Testis (tissue), 3 donors: ENCODE measurements around the gene HSH2D. TPM values are rescaled to one million over a fixed set of nuclear protein-coding genes. Genes with fewer than 3 reads are reported as not detected.
A peak's percentile ranks its signal among the peaks of the same experiment; 100 is the strongest.

Experiments used
- DNase-seq: peaks from one replicate; pipeline ENCODE4 v3.0.0-alpha.2; 2019
- H3K27ac ChIP-seq, 2 donors: fragments of 200-600 bp; sonication (generic); one replicate each; pipeline ENCODE4 v1.5.1; 2019
- H3K27me3 ChIP-seq: fragments of 200-600 bp; sonication (generic); one replicate; pipeline ENCODE4 v1.5.1; 2019
- H3K36me3 ChIP-seq: fragments of 200-600 bp; sonication (generic); one replicate; pipeline ENCODE4 v1.5.1; 2017; ENCODE audit warnings: low read depth; ENCODE audit errors: missing control alignments
- H3K4me1 ChIP-seq: fragments of 200-600 bp; sonication (generic); one replicate; pipeline ENCODE4 v1.5.1; 2019
- H3K4me3 ChIP-seq, 2 donors: fragments of 200-600 bp; sonication (generic); one replicate each; pipeline ENCODE4 v1.5.1; 2017 to 2019
- H3K9me3 ChIP-seq: fragments of 200-600 bp; sonication (generic); one replicate; pipeline ENCODE4 v1.5.1; 2017
- CTCF ChIP-seq, 3 experiments: fragments of 450-650 bp in 2 of 3; fragments of 200-600 bp in 1 of 3; sonication (generic) in 1 of 3; IDR thresholded peaks; one replicate each; pipeline ENCODE4 v1.5.1; 2016 to 2019; ENCODE audit warnings: antibody characterized with exemption in 3 of 3, mild to moderate bottlenecking in 2 of 3, moderate library complexity in 1 of 3
- POLR2A ChIP-seq: fragments of 450-650 bp; IDR thresholded peaks from one replicate; pipeline ENCODE4 v1.6.1; 2017; ENCODE audit warnings: antibody characterized with exemption, mild to moderate bottlenecking, moderate library complexity
- WGBS, 2 donors: methylation state at CpG; one replicate each; pipeline ENCODE4 v1.1.5; 2018; 5-methylcytosine and 5-hydroxymethylcytosine counted together
- intact Hi-C: fragments of 100-400 bp; cut with DNase I; formaldehyde crosslinking; loops from one replicate; pipeline ENCODE4 v1.15.1; 2023; ENCODE audit warnings: low total_unique reads
- polyA plus RNA-seq: library from polyadenylated mRNA; stranded (reverse); fragments of 350-450 nt; fragmentation: Illumina TruSeq; extraction: RNeasy Lipid Tissue Mini Kit (QIAGEN cat#74804); gene quantifications from one replicate; pipeline ENCODE4 v1.2.3, GENCODE V29; 2014; ENCODE audit warnings: low read depth, low replicate concordance; ENCODE audit not compliant: insufficient read depth
- total RNA-seq, 2 donors: library from RNA; depleted of rRNA; stranded (reverse); fragments of >200 nt; gene quantifications; one replicate each; pipeline ENCODE4 v1.2.3, GENCODE V29; 2016

Gene HSH2D
- total and polyA plus RNA-seq, 3 donors from 2014 or later: 0.55 to 1.6 (median 0.68) TPM

DNA sequence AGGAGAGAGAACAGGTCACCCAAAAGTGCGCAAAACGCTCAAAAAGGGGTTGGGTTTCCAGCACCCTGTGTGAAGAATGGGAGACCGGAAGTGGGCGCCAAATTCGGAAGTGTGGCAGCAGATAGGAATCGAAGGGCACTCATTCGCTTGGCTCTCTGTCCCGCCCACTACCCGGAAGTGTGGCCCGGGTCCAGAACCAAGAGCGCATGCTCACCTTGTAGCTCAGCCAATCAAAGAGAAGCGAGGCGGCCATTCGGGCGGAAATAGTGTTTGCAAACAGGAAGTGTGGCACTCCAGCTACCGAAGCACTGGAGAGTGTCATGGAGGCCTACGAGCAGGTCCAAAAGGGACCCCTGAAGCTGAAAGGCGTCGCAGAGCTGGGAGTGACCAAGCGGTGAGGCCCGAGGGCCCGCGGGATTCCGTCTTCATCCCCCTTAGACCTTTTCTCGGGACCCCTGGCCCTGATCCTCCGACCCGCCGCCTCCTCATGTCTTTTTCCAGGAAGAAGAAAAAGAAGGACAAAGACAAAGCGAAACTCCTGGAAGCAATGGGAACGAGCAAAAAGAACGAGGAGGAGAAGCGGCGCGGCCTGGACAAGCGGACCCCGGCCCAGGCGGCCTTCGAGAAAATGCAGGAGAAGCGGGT, 41.8 kb downstream of the HSH2D start, which contains the start of gene FAM32A:
Gene FAM32A (plus strand): TSS at position 288 of the 645 bp plus-strand sequence. CDS start 33 bp downstream, at position 321.
- H3K4me3 ChIP-seq: peak within 1 kb of the TSS; percentile 82 to 92
- H3K36me3 ChIP-seq: no peaks in the 10 kb centered on the region
- H3K27me3 ChIP-seq: no peaks in the 10 kb centered on the region
- intact Hi-C loops: loop anchor here (10.0 kb wide), 1 partner anchor 70 kb away; the partner anchor contains the start of gene RAB8A
- H3K9me3 ChIP-seq: no peaks in the 10 kb centered on the region
- H3K27ac ChIP-seq: peak within 1 kb of the TSS; percentile 46 to 75
- TF ChIP-seq POLR2A (no peak), CTCF (IDR thresholded peaks at IDR 0.05) (peak in 2 of 3 experiments; percentile 8 to 29)
- H3K4me1 ChIP-seq: peaks cover 6% of the 10 kb centered on the region
- 0 to 1% methylated on average over 31 to 39 of the region's 39 CpGs for WGBS, 2 donors
- peak; percentile 98 for DNase-seq

DNA sequence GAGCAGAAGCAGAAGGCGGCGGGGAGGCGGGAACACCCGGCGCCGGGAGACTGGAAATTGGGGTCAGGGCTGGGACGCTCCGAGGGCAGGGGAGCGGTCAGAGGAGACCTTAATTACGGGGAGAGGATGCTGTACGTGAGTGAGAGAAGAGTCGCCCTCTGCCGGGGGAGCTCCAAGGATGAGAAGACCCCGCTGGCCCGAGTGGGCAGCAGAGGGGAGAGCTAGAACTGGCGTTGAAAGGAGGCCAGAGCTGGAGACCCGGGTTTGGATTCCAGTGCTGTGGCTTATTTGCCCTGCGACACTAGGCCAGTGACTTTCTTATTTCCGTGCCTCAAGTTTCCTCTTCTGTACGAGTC, 42.3 kb downstream of the HSH2D start:
- peak overlapping the region; percentile 82 to 92 for H3K4me3 ChIP-seq
- no peaks in the 10 kb centered on the region for H3K9me3 ChIP-seq
- peak; percentile 72 for DNase-seq
- H3K4me1 ChIP-seq: peaks cover 6% of the 10 kb centered on the region
- intact Hi-C loops: loop anchor here (10.0 kb wide), 1 partner anchor 71 kb away; the partner anchor contains the start of gene RAB8A
- no peaks in the 10 kb centered on the region for H3K27me3 ChIP-seq
- WGBS, 2 donors: 0 to 1% methylated on average over 20 of the region's 20 CpGs
- no peaks in the 10 kb centered on the region for H3K36me3 ChIP-seq
- no peak for TF ChIP-seq CTCF (IDR thresholded peaks at IDR 0.05)
- TF ChIP-seq POLR2A: no peak
- H3K27ac ChIP-seq: peak overlapping the region; percentile 46 to 75

- Histone ChIP-seq H3K4me1 (peaks cover 6% of the 10 kb centered on the region), H3K27ac (no peak overlapping the region), H3K27me3 (no peaks in the 10 kb centered on the region), H3K36me3 (no peaks in the 10 kb centered on the region), H3K4me3 (no peak overlapping the region), H3K9me3 (no peaks in the 10 kb centered on the region)
- WGBS, 2 donors: 94 to 96% methylated on average over 2 to 3 of the region's 3 CpGs
- no peak for DNase-seq
- no peak for TF ChIP-seq POLR2A
- no peak for TF ChIP-seq CTCF (IDR thresholded peaks at IDR 0.05)
- intact Hi-C loops: loop anchor here (10.0 kb wide), 1 partner anchor 74 kb away; the partner anchor contains the start of gene RAB8A
Measured at GRCh38 chr19:16188521-16188920, 45.0 kb downstream of the HSH2D start.

DNA sequence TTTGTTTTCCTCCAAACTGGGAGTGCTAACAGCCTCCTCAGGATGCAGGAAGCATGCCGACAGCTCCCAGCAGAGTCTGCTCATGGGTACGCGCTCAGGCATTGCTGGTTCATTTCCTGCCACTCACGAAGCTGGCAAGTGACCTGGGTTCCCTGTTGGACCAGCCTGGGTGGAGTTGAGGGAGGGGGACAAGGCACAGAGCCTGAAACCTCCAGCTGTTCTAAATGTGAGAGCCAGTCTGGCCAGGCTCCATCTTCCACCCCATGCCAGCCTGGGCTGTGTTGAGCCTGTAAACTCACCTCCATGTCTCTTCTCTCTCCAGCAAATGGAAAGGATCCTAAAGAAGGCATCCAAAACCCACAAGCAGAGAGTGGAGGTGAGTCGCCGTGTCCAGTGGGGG, 46.7 kb downstream of the HSH2D start:
- Histone ChIP-seq H3K9me3 (no peaks in the 10 kb centered on the region), H3K4me3 (no peak overlapping the region), H3K36me3 (no peaks in the 10 kb centered on the region), H3K4me1 (peaks cover 6% of the 10 kb centered on the region), H3K27me3 (no peaks in the 10 kb centered on the region), H3K27ac (no peak overlapping the region)
- TF ChIP-seq CTCF (IDR thresholded peaks at IDR 0.05) (no peak), POLR2A (no peak)
- DNase-seq: no peak
- intact Hi-C loops: no loop called here
- 78 to 89% methylated on average over 6 of the region's 6 CpGs for WGBS, 2 donors

DNA sequence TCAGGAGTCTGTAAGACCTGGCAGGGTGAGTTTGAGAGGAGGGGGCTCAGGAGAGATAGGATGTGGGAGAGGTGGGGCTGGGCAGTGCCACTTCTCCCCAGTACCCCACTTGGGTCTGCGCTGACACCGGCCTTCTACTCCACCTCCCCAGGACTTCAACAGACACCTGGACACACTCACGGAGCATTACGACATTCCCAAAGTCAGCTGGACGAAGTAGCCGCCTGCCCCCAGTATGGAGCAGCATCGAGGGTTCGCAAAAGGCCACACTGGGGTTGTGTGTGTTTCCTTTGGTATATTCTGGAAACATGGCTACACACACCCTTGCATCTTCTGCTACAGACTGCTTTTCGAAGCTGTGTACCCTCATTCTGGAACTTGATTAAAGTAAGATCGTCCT, 47.3 kb downstream of the HSH2D start:
- no peak overlapping the region for H3K4me3 ChIP-seq
- H3K9me3 ChIP-seq: no peaks in the 10 kb centered on the region
- H3K27me3 ChIP-seq: no peaks in the 10 kb centered on the region
- 89 to 94% methylated on average over 10 of the region's 10 CpGs for WGBS, 2 donors
- H3K36me3 ChIP-seq: no peaks in the 10 kb centered on the region
- no peak for DNase-seq
- no peak overlapping the region for H3K27ac ChIP-seq
- intact Hi-C loops: no loop called here
- H3K4me1 ChIP-seq: peaks cover 6% of the 10 kb centered on the region
- TF ChIP-seq CTCF (IDR thresholded peaks at IDR 0.05) (no peak), POLR2A (no peak)
